RKO (cell line): Measurements from ENCODE around the gene ITM2C.
A peak's percentile ranks its signal among the peaks of the same experiment; 100 is the strongest.

Source experiments
- DNase-seq: peaks from one replicate; pipeline ENCODE4 v3.0.0-alpha.2; 2016; ENCODE audit warnings: low spot score

Gene ITM2C, protein sequence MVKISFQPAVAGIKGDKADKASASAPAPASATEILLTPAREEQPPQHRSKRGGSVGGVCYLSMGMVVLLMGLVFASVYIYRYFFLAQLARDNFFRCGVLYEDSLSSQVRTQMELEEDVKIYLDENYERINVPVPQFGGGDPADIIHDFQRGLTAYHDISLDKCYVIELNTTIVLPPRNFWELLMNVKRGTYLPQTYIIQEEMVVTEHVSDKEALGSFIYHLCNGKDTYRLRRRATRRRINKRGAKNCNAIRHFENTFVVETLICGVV

DNA sequence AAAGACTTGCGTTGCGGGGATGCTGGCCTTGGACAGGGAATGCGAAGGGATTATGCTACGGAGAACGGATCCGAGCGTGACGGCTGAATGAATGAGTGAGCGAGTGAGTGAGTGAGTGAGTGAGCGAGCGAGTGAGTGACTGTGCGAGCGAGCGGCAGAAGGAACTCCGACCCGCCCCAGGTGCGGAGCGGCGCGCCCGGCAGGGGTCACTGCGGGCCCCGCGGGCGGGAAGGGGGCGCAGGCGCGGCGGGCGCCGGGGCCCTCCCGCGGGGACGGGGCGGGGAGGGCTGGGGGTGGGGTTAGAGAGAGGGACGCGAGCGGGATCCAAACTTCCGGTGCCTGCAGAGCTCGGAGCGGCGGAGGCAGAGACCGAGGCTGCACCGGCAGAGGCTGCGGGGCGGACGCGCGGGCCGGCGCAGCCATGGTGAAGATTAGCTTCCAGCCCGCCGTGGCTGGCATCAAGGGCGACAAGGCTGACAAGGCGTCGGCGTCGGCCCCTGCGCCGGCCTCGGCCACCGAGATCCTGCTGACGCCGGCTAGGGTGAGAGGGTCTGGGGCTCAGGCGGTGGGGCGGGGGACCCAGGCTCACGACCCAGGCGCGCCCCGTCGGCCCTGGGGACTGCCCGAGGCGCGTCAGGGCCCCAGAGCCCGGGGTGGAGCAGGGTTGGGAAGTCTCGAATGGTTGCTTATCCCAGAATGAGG is at the start of gene ITM2C:
ITM2C (plus strand) TSS at position 338 of the 702 bp plus-strand sequence; CDS start at position 422, 84 bp downstream.
- peak; percentile 88 for DNase-seq

DNA sequence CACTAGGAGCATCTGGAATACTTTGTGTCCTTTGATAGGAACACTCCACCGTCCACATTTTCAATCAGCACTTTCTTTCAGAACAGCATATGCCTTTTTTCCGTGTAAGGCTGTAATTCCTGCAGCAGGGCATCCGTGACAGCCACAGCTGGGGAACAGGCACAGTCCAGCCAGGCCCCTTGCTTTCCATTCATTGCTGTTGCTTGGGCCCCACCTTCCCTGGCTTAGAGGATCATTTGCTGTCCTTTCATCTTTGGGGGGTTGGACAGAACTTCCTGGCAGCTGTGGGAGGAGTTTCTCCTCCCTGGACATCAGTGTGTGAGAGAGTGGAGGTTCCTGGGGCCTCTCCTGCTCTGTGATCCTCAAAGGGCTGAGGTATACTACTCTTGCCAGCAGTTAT is 49.7 kb upstream of the ITM2C start:
- no peak for DNase-seq

GRCh38 chr2:230816735-230817134 is 48.0 kb upstream of the ITM2C start:
- no peak for DNase-seq

GRCh38 chr2:230819433-230819832 is 45.3 kb upstream of the ITM2C start:
- no peak for DNase-seq

- DNase-seq = no peak
Observed at GRCh38 chr2:230821261-230821990, 43.3 kb upstream of the ITM2C start.

- DNase-seq = no peak
Observed at GRCh38 chr2:230821991-230822520, 42.7 kb upstream of the ITM2C start.

- no peak for DNase-seq
Observed at GRCh38 chr2:230823264-230823964, 41.3 kb upstream of the ITM2C start.

DNA sequence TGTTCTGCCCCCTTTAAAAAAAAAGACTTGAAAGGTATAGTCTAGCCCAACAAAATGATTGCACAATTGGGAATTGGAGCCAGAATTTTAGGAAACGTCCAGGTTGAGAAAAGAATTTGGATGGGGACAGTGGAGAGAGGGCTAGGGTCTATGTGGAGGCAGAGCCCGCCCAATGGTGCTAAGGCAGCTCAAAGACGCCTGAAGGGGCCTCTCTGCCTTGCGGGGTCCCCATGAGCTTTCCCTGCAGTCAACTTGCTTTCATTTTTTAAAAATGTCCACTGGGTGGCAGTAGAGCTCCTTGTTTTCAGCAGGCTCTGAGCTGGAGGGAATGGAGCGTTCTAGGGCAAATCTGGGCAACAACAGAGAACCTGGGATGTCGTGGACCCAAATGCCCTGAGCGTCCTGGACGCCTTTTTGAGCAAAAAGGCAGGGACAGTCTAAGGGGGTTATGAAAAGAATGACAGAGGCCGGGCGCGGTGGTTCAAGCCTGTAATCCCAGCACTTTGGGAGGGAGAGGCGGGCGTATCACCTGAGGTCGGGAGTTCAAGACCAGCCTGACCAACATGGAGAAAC is 40.2 kb upstream of the ITM2C start:
- DNase-seq = peak; percentile 88

GRCh38 chr2:230825354-230825753 is 39.4 kb upstream of the ITM2C start:
- DNase-seq = no peak

GRCh38 chr2:230827774-230828271 is 36.9 kb upstream of the ITM2C start:
- DNase-seq = no peak

GRCh38 chr2:230828272-230828961 is 36.3 kb upstream of the ITM2C start:
- DNase-seq = no peak

DNA sequence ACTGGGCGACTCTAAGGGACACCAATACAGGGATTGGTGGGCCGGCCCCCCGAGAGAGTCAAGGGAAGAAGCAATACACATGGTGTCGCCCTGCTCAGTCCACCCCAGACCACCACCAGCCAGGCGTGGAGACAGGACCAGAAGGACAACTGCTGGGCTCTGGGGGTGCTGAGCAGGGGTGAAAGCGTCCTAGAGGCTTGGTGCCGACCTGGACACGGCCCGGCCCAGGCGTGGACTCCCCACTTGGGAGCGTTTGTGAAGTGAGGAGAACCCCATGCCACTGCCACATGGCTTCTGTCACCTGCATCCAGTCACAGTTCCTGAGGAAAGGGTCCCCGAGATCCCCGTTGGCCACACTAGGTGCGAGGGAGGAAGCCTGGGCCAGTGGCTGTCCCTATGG is 35.4 kb upstream of the ITM2C start:
- no peak for DNase-seq

DNA sequence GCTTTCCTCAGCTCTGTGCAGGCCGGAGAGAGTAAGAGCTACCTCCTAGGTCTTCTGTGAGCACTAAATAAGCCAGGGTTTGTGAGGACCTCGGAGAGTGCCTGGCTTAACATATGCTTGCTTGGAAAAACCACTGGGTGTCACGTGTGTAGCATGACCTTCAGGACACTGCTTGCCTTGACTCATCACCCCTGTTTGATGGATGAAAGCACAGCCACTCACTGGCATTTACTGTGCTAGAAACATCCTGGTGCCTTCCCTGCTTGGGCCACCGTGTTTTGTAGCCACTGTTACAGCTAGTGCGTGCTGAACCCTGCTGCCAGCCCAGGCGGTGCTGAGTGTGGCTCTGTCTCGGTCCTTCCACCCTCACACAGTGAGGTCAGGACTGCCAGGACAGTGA is 34.8 kb upstream of the ITM2C start:
- DNase-seq = no peak

- DNase-seq = peak; percentile 46
Observed at GRCh38 chr2:230830428-230830827, 34.3 kb upstream of the ITM2C start.

DNA sequence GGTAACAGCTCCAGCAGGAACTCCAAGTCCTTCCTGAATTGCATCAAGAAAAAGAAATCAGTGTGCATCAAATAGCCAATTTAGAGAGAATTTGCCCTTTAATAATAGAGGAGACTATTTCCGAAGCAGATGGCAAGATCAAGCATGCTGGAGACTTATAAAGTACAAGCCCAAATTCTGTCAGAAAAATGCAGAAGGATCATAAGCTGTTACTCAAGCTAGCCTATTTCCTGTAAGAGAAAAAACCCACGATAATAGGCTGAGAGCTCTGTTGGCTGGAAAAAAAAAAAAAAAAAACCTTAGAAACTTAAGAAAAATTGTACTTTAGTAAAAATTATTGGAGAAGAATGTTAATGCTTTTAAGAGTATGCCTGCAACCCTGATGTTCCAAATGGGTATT is 24.4 kb upstream of the ITM2C start:
- no peak for DNase-seq

DNA sequence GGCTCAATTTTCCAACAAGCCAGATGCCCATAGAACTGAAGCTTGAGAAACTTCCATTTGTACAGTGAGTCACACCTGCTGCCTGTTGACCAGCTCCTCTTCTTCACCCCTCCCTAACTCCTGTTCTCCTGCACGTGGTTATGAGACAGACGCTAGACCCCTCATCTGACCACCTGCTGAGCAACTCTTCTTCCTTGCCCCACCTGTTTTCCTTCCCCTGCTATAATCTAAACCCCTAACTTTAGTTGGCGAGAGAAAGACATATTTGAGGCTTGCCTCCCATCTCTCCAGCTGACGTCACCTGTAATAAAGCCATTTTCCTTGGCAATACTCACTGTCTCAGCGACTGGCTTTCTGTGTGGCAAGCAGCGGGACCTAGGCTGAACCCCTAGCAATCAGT is 22.3 kb upstream of the ITM2C start:
- no peak for DNase-seq

DNA sequence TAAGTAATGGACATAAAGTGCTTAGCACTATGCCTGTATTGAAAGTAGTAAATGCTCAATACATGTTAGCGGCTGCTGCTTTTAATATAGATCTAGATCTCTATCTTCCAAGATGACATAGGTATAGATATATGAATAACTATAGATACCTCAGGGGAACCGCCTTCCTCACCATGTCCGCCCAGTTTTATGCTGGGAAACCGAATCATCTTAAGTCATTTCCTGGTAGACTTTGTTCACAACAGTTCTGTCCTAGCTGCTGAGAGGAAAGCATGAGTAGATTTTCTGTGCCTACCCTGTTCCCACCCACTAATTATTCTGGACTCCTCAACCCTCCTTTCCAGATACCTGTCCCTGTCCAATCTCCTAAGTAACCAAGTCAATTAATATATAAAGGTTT is 21.6 kb upstream of the ITM2C start:
- DNase-seq = no peak

DNA sequence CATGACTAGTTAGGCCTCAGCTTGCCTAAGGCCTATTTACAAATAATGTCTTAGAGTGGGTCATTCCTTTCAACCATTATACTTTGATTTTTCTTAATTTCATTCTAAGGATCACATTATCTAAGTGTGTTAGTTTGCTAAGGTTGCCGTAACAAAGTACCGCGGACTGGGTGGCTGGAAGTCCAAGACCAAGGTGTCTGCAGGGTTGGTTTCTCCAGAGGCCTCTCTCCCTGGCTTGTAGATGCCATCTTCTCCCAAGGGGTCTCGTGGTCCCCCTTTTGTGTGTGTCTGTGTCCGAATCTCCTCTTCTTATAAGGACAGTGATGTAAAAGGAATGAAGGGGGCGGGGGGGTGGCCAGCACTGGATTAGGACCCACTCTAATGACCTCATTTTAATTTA is 18.4 kb upstream of the ITM2C start:
- no peak for DNase-seq

GRCh38 chr2:230847883-230848388 is 16.8 kb upstream of the ITM2C start:
- DNase-seq = peak; percentile 77

- DNase-seq = no peak
Observed at GRCh38 chr2:230849633-230850357, 14.9 kb upstream of the ITM2C start.
